Prostate gland (tissue), 2 donors: ENCODE data around the gene PHF12. TPM values are rescaled to one million over a fixed set of nuclear protein-coding genes. Genes with fewer than 3 reads are reported as not detected.

ENCODE experiments used
- DNase-seq: peaks from one replicate; pipeline ENCODE4 v3.0.0-alpha.2; 2019; ENCODE audit warnings: low spot score
- H3K27ac ChIP-seq, 2 donors: fragments of 200-600 bp; sonication (generic); 2 replicates each; pipeline ENCODE4 v1.5.1; 2017 to 2019
- H3K27me3 ChIP-seq: fragments of 200-600 bp; sonication (generic); replicated peaks from 2 replicates; pipeline ENCODE4 v1.5.1; 2019; ENCODE audit not compliant: insufficient read depth
- H3K36me3 ChIP-seq, 2 donors: fragments of 200-600 bp; sonication (generic); 1 replicate in 1 of 2; 2 replicates in 1 of 2; pipeline versions ENCODE4 v1.5.1 to v1.8.1; 2017 to 2019
- H3K4me1 ChIP-seq: fragments of 200-600 bp; sonication (generic); replicated peaks from 2 replicates; pipeline ENCODE4 v1.5.1; 2019
- H3K4me3 ChIP-seq, 2 donors: fragments of 200-600 bp; sonication (generic); 2 replicates each; pipeline ENCODE4 v1.5.1; 2017 to 2019
- H3K9me3 ChIP-seq: fragments of 200-600 bp; sonication (generic); 2 replicates; pipeline ENCODE4 v1.5.1; 2017
- CTCF ChIP-seq, 4 experiments: fragments of 200-600 bp in 2 of 4; fragments of 450-650 bp in 2 of 4; sonication (generic) in 2 of 4; IDR thresholded peaks; 1 replicate in 3 of 4; 2 replicates in 1 of 4; pipeline ENCODE4 v1.5.1; 2016 to 2019; ENCODE audit warnings: antibody characterized with exemption in 4 of 4, mild to moderate bottlenecking in 2 of 4, moderate library complexity in 2 of 4
- POLR2A ChIP-seq: fragments of 450-650 bp; IDR thresholded peaks from one replicate; pipeline ENCODE4 v1.6.1; 2016; ENCODE audit warnings: antibody characterized with exemption, mild to moderate bottlenecking
- POLR2AphosphoS5 ChIP-seq: sonication (generic); formaldehyde crosslinking; IDR thresholded peaks from one replicate; pipeline ENCODE4 v1.6.1; 2017; ENCODE audit warnings: antibody characterized with exemption
- WGBS: methylation state at CpG from one replicate; pipeline ENCODE4 v1.1.5; 2018; 5-methylcytosine and 5-hydroxymethylcytosine counted together
- intact Hi-C: fragments of 100-400 bp; cut with DNase I; formaldehyde crosslinking; loops from one replicate; pipeline ENCODE4 v1.14.2; 2022
- total RNA-seq, 2 donors: library from RNA; depleted of rRNA; stranded (reverse); fragments of >200 nt; gene quantifications; one replicate each; pipeline ENCODE4 v1.1.0, GENCODE V29; 2016

The PHF12 gene
- total RNA-seq = 100 to 1,000 TPM in 1 of 2 donors, 10 to 100 TPM in 1; 74.9 to 112 TPM

- no peaks in the 10 kb centered on the region for H3K36me3 ChIP-seq
- WGBS = 0% methylated on average over 18 of the region's 51 CpGs
- intact Hi-C loops = loop anchor here (5.0 kb wide), 2 partner anchors 224 to 614 kb away; partner anchors contain the start of genes IFT20, NEK8, TLCD1 and TNFAIP1
- peak within 1 kb of the TSS; percentile 98 to 99 for H3K27ac ChIP-seq
- peaks cover 11% of the 10 kb centered on the region for H3K4me1 ChIP-seq
- TF ChIP-seq POLR2A = peak; percentile 71
- TF ChIP-seq POLR2AphosphoS5 = peak; percentile 87
- peak in 2 of 4 experiments; percentile 0 to 41 for TF ChIP-seq CTCF (IDR thresholded peaks at IDR 0.05)
- DNase-seq = peak; percentile 100
- no peaks in the 10 kb centered on the region for H3K9me3 ChIP-seq
- no peaks in the 10 kb centered on the region for H3K27me3 ChIP-seq
- H3K4me3 ChIP-seq = peak within 1 kb of the TSS; percentile 82 to 96
Observed at GRCh38 chr17:28951428-28951990, at the start of gene PHF12. Gene PHF12 (minus strand): TSS chr17:28951518. CDS start chr17:28950960, 558 bp downstream.

DNA sequence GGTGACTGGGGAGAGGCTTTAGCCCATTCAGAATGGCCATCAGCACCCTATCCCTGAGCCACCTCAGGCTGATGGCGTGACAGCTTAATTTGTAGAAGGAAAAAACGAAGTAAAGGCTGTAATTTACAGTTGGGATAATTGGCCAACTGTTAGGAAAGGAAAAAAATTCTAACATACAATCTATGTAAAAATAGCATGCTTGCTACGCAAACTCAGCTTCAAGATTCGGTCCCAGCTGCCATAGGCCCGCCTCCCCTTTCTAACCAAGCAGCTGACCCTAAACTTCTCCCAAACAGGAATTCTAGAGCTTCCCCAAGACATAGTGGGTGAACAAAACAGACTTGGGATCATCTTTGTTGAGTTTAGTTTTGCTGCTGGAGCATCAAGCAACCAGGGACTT lies 49.7 kb upstream of the PHF12 start:
- intact Hi-C loops = no loop called here
- DNase-seq = no peak
- no peak overlapping the region for H3K27ac ChIP-seq
- 92% methylated on average over 5 of the region's 5 CpGs for WGBS
- peaks cover 17% of the 10 kb centered on the region for H3K27me3 ChIP-seq
- TF ChIP-seq CTCF (IDR thresholded peaks at IDR 0.05) (no peak), POLR2AphosphoS5 (no peak)
- peaks cover 1% of the 10 kb centered on the region for H3K4me1 ChIP-seq
- H3K9me3 ChIP-seq = no peaks in the 10 kb centered on the region
- H3K4me3 ChIP-seq = no peak overlapping the region
- H3K36me3 ChIP-seq = no peaks in the 10 kb centered on the region

- no peak overlapping the region for H3K4me3 ChIP-seq
- no peak for TF ChIP-seq POLR2AphosphoS5
- TF ChIP-seq POLR2A = no peak
- TF ChIP-seq CTCF (IDR thresholded peaks at IDR 0.05) = no peak
- no peak overlapping the region for H3K27ac ChIP-seq
- H3K27me3 ChIP-seq = peaks cover 7% of the 10 kb centered on the region
- no peak for DNase-seq
- WGBS = 44% methylated on average over 5 of the region's 5 CpGs
- no peaks in the 10 kb centered on the region for H3K9me3 ChIP-seq
- H3K36me3 ChIP-seq = no peaks in the 10 kb centered on the region
- no peaks in the 10 kb centered on the region for H3K4me1 ChIP-seq
- intact Hi-C loops = no loop called here
Observed at GRCh38 chr17:28999206-28999605, 47.9 kb upstream of the PHF12 start.

- Histone ChIP-seq H3K9me3 (no peaks in the 10 kb centered on the region), H3K4me1 (no peaks in the 10 kb centered on the region), H3K4me3 (no peak overlapping the region), H3K36me3 (no peaks in the 10 kb centered on the region), H3K27me3 (peaks cover 2% of the 10 kb centered on the region), H3K27ac (no peak overlapping the region)
- intact Hi-C loops = no loop called here
- no peak for DNase-seq
- 97% methylated on average over 1 of the region's 1 CpG for WGBS
- TF ChIP-seq POLR2A = no peak
Observed at GRCh38 chr17:28997806-28998205, 46.5 kb upstream of the PHF12 start.

- H3K36me3 ChIP-seq = no peaks in the 10 kb centered on the region
- intact Hi-C loops = no loop called here
- 51% methylated on average over 5 of the region's 5 CpGs for WGBS
- TF ChIP-seq POLR2AphosphoS5 (no peak), POLR2A (no peak), CTCF (IDR thresholded peaks at IDR 0.05) (no peak)
- no peaks in the 10 kb centered on the region for H3K4me1 ChIP-seq
- peaks cover 2% of the 10 kb centered on the region for H3K27me3 ChIP-seq
- no peaks in the 10 kb centered on the region for H3K9me3 ChIP-seq
- DNase-seq = no peak
- H3K27ac ChIP-seq = no peak overlapping the region
- no peak overlapping the region for H3K4me3 ChIP-seq
Observed at GRCh38 chr17:28996554-28997096, 45.3 kb upstream of the PHF12 start.
